RKO (cell line): ENCODE results near the gene LARP6.
"Not testable (repeated sequence)": the region's sequence is repeated elsewhere in the genome, so short reads cannot be mapped to it uniquely, and the experiment has no call there.

Source experiments
- DNase-seq: peaks from one replicate; pipeline ENCODE4 v3.0.0-alpha.2; 2016; ENCODE audit warnings: low spot score

The LARP6 gene

GRCh38 chr15:70858614-70859321 is 4.8 kb upstream of the LARP6 start:
- not testable (repeated sequence) for DNase-seq

GRCh38 chr15:70857562-70858285 is 3.8 kb upstream of the LARP6 start:
- no peak for DNase-seq

- peak; percentile 64 for DNase-seq
These were observed 3.1 kb upstream of the LARP6 start for GRCh38 chr15:70856884-70857561.

GRCh38 chr15:70856177-70856883 is 2.4 kb upstream of the LARP6 start:
- DNase-seq = no peak

GRCh38 chr15:70855764-70856163 is 1.8 kb upstream of the LARP6 start:
- no peak for DNase-seq

- DNase-seq = no peak
These were observed 664 bp upstream of the LARP6 start for GRCh38 chr15:70854666-70854976.

GRCh38 chr15:70853318-70853972 is 512 bp downstream of the LARP6 start:
- DNase-seq = no peak

- DNase-seq = peak; percentile 74
These were observed 1.2 kb downstream of the LARP6 start for GRCh38 chr15:70852501-70853317.

- no peak for DNase-seq
These were observed 2.1 kb downstream of the LARP6 start for GRCh38 chr15:70851889-70852288.

GRCh38 chr15:70845602-70846360 is 8.2 kb downstream of the LARP6 start:
- DNase-seq = no peak

GRCh38 chr15:70837476-70837875 is 16.5 kb downstream of the LARP6 start:
- DNase-seq = no peak

- DNase-seq = no peak
These were observed 18.1 kb downstream of the LARP6 start for GRCh38 chr15:70835841-70836240.

- DNase-seq = no peak
These were observed 18.5 kb downstream of the LARP6 start for GRCh38 chr15:70835415-70835814.

GRCh38 chr15:70834999-70835398 is 19.0 kb downstream of the LARP6 start:
- DNase-seq = no peak

- no peak for DNase-seq
These were observed 19.8 kb downstream of the LARP6 start for GRCh38 chr15:70833861-70834765.

- no peak for DNase-seq
These were observed 20.5 kb downstream of the LARP6 start for GRCh38 chr15:70833422-70833821.

GRCh38 chr15:70832176-70832575 is 21.8 kb downstream of the LARP6 start:
- DNase-seq = no peak

GRCh38 chr15:70831094-70831911 is 22.7 kb downstream of the LARP6 start:
- DNase-seq = no peak
